Prostate gland (tissue), 2 donors: Measurements from ENCODE around the gene SFT2D2.

ENCODE experiments used
- POLR2A ChIP-seq: fragments of 450-650 bp; IDR thresholded peaks from one replicate; pipeline ENCODE4 v1.6.1; 2016; ENCODE audit warnings: antibody characterized with exemption, mild to moderate bottlenecking
- TF ChIP-seq, protein P1 (sequence below), 4 experiments: fragments of 200-600 bp in 2 of 4; fragments of 450-650 bp in 2 of 4; sonication (generic) in 2 of 4; IDR thresholded peaks; 1 replicate in 3 of 4; 2 replicates in 1 of 4; pipeline ENCODE4 v1.5.1; 2016 to 2019; ENCODE audit warnings: antibody characterized with exemption in 4 of 4, mild to moderate bottlenecking in 2 of 4, moderate library complexity in 2 of 4

DNA sequence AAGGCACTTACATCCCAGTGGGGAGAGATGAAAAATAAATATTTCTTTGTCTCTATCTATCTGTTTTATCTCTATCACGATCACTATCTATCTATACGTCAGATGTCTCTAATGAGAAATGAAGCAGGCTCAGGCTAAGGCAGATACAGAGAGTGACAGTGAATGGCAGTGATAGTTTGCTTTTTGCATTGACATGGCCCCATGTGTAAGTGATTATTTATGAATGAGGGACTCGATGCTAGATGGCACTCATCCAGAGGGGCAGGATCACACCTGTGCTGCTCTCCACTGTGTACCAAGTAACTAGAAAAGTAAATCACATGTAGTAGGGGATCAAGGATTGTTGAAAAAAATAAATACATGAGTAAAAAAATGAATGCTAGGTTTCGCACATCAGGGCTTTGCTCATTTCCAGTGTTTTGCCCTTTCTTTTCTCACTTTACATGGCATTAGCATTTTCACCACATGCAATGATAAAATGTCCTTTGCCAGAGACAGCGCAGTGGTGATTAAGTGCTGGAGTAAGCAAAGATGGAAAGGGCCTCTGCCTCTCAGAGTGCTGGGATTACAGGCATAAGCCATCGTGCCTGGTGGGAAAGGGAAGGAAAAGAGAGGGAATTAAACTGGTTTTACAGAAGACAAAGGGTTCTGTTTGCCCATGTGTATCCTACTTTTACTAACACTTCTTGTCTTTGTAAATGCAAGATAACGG is 71.4 kb downstream of the SFT2D2 start:
- TF ChIP-seq, protein P1, sequence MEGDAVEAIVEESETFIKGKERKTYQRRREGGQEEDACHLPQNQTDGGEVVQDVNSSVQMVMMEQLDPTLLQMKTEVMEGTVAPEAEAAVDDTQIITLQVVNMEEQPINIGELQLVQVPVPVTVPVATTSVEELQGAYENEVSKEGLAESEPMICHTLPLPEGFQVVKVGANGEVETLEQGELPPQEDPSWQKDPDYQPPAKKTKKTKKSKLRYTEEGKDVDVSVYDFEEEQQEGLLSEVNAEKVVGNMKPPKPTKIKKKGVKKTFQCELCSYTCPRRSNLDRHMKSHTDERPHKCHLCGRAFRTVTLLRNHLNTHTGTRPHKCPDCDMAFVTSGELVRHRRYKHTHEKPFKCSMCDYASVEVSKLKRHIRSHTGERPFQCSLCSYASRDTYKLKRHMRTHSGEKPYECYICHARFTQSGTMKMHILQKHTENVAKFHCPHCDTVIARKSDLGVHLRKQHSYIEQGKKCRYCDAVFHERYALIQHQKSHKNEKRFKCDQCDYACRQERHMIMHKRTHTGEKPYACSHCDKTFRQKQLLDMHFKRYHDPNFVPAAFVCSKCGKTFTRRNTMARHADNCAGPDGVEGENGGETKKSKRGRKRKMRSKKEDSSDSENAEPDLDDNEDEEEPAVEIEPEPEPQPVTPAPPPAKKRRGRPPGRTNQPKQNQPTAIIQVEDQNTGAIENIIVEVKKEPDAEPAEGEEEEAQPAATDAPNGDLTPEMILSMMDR (IDR thresholded peaks at IDR 0.05) = no peak
- no peak for TF ChIP-seq POLR2A
